ENCODE data around the gene AUH.

GRCh38 chr9:91310037-91310436 is 51.7 kb downstream of the AUH start:
- TF ChIP-seq, protein P1, sequence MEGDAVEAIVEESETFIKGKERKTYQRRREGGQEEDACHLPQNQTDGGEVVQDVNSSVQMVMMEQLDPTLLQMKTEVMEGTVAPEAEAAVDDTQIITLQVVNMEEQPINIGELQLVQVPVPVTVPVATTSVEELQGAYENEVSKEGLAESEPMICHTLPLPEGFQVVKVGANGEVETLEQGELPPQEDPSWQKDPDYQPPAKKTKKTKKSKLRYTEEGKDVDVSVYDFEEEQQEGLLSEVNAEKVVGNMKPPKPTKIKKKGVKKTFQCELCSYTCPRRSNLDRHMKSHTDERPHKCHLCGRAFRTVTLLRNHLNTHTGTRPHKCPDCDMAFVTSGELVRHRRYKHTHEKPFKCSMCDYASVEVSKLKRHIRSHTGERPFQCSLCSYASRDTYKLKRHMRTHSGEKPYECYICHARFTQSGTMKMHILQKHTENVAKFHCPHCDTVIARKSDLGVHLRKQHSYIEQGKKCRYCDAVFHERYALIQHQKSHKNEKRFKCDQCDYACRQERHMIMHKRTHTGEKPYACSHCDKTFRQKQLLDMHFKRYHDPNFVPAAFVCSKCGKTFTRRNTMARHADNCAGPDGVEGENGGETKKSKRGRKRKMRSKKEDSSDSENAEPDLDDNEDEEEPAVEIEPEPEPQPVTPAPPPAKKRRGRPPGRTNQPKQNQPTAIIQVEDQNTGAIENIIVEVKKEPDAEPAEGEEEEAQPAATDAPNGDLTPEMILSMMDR (IDR thresholded peaks at IDR 0.05): no peak
- no peak for TF ChIP-seq POLR2AphosphoS5 (IDR thresholded peaks at IDR 0.05)
- no peak for TF ChIP-seq EP300 (IDR thresholded peaks at IDR 0.05)
